ENCODE results near the gene BRD2.

The BRD2 gene

GRCh38 chr6:33017694-33018353 lies 49.4 kb downstream of the BRD2 start:
- Histone ChIP-seq H3K27ac (replicated peaks; ENCODE audit: low read length) (no peak overlapping the region), H3K4me1 (ENCODE audit: control insufficient read depth in 2 of 2, insufficient read depth in 1 of 2, low read depth in 1 of 2, low read length in 2 of 2) (no peaks in the 10 kb centered on the region), H3K9me3 (replicated peaks in 1 of 2; ENCODE audit: control insufficient read depth in 2 of 2, insufficient read depth in 1 of 2, low read depth in 1 of 2, low read length in 2 of 2) (no peaks in the 10 kb centered on the region), H3K4me2 (ENCODE audit: insufficient read depth, low read length, poor library complexity, severe bottlenecking) (no peak overlapping the region), H4K8ac (ENCODE audit: low read depth, low read length) (no peak overlapping the region), H3K14ac (ENCODE audit: low read length) (no peak overlapping the region), H3K27me3 (ENCODE audit: control insufficient read depth in 3 of 3, insufficient read depth in 3 of 3, low read depth in 1 of 3, low read length in 3 of 3) (peaks cover 0 to 67% (median 0%) of the 10 kb centered on the region in 3 experiments), H2BK120ac (ENCODE audit: low read depth, low read length) (no peak overlapping the region), H3K18ac (ENCODE audit: low read length) (no peak overlapping the region), H2AK5ac (ENCODE audit: low read depth, low read length) (no peak overlapping the region), H3K4ac (ENCODE audit: low read length) (no peak overlapping the region), H3K4me3 (ENCODE audit: low read length in 2 of 2) (no peak overlapping the region), H3K9ac (ENCODE audit: low read depth, low read length, poor library complexity) (no peak overlapping the region), H2BK12ac (ENCODE audit: low read length) (no peak overlapping the region), H2AFZ (ENCODE audit: low read length) (no peak overlapping the region), H2BK15ac (ENCODE audit: low read length) (no peak overlapping the region), H4K91ac (ENCODE audit: low read depth, low read length, poor library complexity) (no peak overlapping the region), H2BK5ac (ENCODE audit: low read length) (no peak overlapping the region), H3K79me1 (ENCODE audit: low read depth, low read length) (no peaks in the 10 kb centered on the region), H3K23ac (ENCODE audit: low read depth, low read length, poor library complexity) (no peak overlapping the region), H3K36me3 (replicated peaks in 1 of 2; ENCODE audit: control insufficient read depth in 2 of 2, insufficient read depth in 2 of 2, low read length in 2 of 2) (no peaks in the 10 kb centered on the region)
- DNase-seq (ENCODE audit: low spot score), result no peak
- no CpG with 5 or more reads among the region's 3 CpGs for WGBS, 2 donors (ENCODE audit: extremely low coverage in 2 of 2, insufficient read length in 2 of 2, insufficient replicate concordance in 1 of 2)

GRCh38 chr6:33018418-33018817 lies 50.0 kb downstream of the BRD2 start:
- no peak overlapping the region for H3K18ac ChIP-seq (ENCODE audit: low read length)
- no peak overlapping the region for H3K23ac ChIP-seq (ENCODE audit: low read depth, low read length, poor library complexity)
- H2BK12ac ChIP-seq (ENCODE audit: low read length), result no peak overlapping the region
- no peak overlapping the region for H2AK5ac ChIP-seq (ENCODE audit: low read depth, low read length)
- H4K8ac ChIP-seq (ENCODE audit: low read depth, low read length), result no peak overlapping the region
- H3K4ac ChIP-seq (ENCODE audit: low read length), result no peak overlapping the region
- H3K36me3 ChIP-seq (replicated peaks in 1 of 2; ENCODE audit: control insufficient read depth in 2 of 2, insufficient read depth in 2 of 2, low read length in 2 of 2), result no peaks in the 10 kb centered on the region
- DNase-seq (ENCODE audit: low spot score), result no peak
- no peak overlapping the region for H3K27ac ChIP-seq (replicated peaks; ENCODE audit: low read length)
- H3K4me1 ChIP-seq (ENCODE audit: control insufficient read depth in 2 of 2, insufficient read depth in 1 of 2, low read depth in 1 of 2, low read length in 2 of 2), result no peaks in the 10 kb centered on the region
- H2BK5ac ChIP-seq (ENCODE audit: low read length), result no peak overlapping the region
- H2BK15ac ChIP-seq (ENCODE audit: low read length), result no peak overlapping the region
- H3K4me3 ChIP-seq (ENCODE audit: low read length in 2 of 2), result no peak overlapping the region
- H3K4me2 ChIP-seq (ENCODE audit: insufficient read depth, low read length, poor library complexity, severe bottlenecking), result no peak overlapping the region
- no peaks in the 10 kb centered on the region for H3K79me1 ChIP-seq (ENCODE audit: low read depth, low read length)
- no peak overlapping the region for H2BK120ac ChIP-seq (ENCODE audit: low read depth, low read length)
- no peak overlapping the region for H3K14ac ChIP-seq (ENCODE audit: low read length)
- no peak overlapping the region for H3K9ac ChIP-seq (ENCODE audit: low read depth, low read length, poor library complexity)
- no peak overlapping the region for H4K91ac ChIP-seq (ENCODE audit: low read depth, low read length, poor library complexity)
- peaks cover 0 to 65% (median 0%) of the 10 kb centered on the region in 3 experiments for H3K27me3 ChIP-seq (ENCODE audit: control insufficient read depth in 3 of 3, insufficient read depth in 3 of 3, low read depth in 1 of 3, low read length in 3 of 3)
- no peaks in the 10 kb centered on the region for H3K9me3 ChIP-seq (replicated peaks in 1 of 2; ENCODE audit: control insufficient read depth in 2 of 2, insufficient read depth in 1 of 2, low read depth in 1 of 2, low read length in 2 of 2)
- no peak overlapping the region for H2AFZ ChIP-seq (ENCODE audit: low read length)

- Histone ChIP-seq H4K91ac (ENCODE audit: low read depth, low read length, poor library complexity) (no peak overlapping the region), H3K18ac (ENCODE audit: low read length) (no peak overlapping the region), H2BK12ac (ENCODE audit: low read length) (no peak overlapping the region), H3K9me3 (replicated peaks in 1 of 2; ENCODE audit: control insufficient read depth in 2 of 2, insufficient read depth in 1 of 2, low read depth in 1 of 2, low read length in 2 of 2) (no peaks in the 10 kb centered on the region), H3K36me3 (replicated peaks in 1 of 2; ENCODE audit: control insufficient read depth in 2 of 2, insufficient read depth in 2 of 2, low read length in 2 of 2) (no peaks in the 10 kb centered on the region), H2BK5ac (ENCODE audit: low read length) (no peak overlapping the region), H4K8ac (ENCODE audit: low read depth, low read length) (no peak overlapping the region), H3K4me1 (ENCODE audit: control insufficient read depth in 2 of 2, insufficient read depth in 1 of 2, low read depth in 1 of 2, low read length in 2 of 2) (no peaks in the 10 kb centered on the region), H3K14ac (ENCODE audit: low read length) (no peak overlapping the region), H3K4ac (ENCODE audit: low read length) (no peak overlapping the region), H3K27ac (replicated peaks; ENCODE audit: low read length) (no peak overlapping the region), H3K79me1 (ENCODE audit: low read depth, low read length) (no peaks in the 10 kb centered on the region), H3K9ac (ENCODE audit: low read depth, low read length, poor library complexity) (no peak overlapping the region), H3K4me2 (ENCODE audit: insufficient read depth, low read length, poor library complexity, severe bottlenecking) (no peak overlapping the region), H3K4me3 (ENCODE audit: low read length in 2 of 2) (no peak overlapping the region), H3K23ac (ENCODE audit: low read depth, low read length, poor library complexity) (no peak overlapping the region), H2AFZ (ENCODE audit: low read length) (no peak overlapping the region), H2BK15ac (ENCODE audit: low read length) (no peak overlapping the region), H3K27me3 (ENCODE audit: control insufficient read depth in 3 of 3, insufficient read depth in 3 of 3, low read depth in 1 of 3, low read length in 3 of 3) (peaks cover 0 to 61% (median 0%) of the 10 kb centered on the region in 3 experiments), H2BK120ac (ENCODE audit: low read depth, low read length) (no peak overlapping the region), H2AK5ac (ENCODE audit: low read depth, low read length) (no peak overlapping the region)
- WGBS, 2 donors (ENCODE audit: extremely low coverage in 2 of 2, insufficient read length in 2 of 2, insufficient replicate concordance in 1 of 2), result no CpG with 5 or more reads among the region's 6 CpGs
- DNase-seq (ENCODE audit: low spot score), result no peak
Measured at GRCh38 chr6:33018904-33019303, 50.5 kb downstream of the BRD2 start.

GRCh38 chr6:33019372-33019771 lies 51.0 kb downstream of the BRD2 start:
- Histone ChIP-seq H2AK5ac (ENCODE audit: low read depth, low read length) (no peak overlapping the region), H3K4me2 (ENCODE audit: insufficient read depth, low read length, poor library complexity, severe bottlenecking) (no peak overlapping the region), H3K14ac (ENCODE audit: low read length) (no peak overlapping the region), H3K79me1 (ENCODE audit: low read depth, low read length) (no peaks in the 10 kb centered on the region), H2AFZ (ENCODE audit: low read length) (no peak overlapping the region), H3K4me3 (ENCODE audit: low read length in 2 of 2) (no peak overlapping the region), H4K91ac (ENCODE audit: low read depth, low read length, poor library complexity) (no peak overlapping the region), H3K23ac (ENCODE audit: low read depth, low read length, poor library complexity) (no peak overlapping the region), H3K4me1 (ENCODE audit: control insufficient read depth in 2 of 2, insufficient read depth in 1 of 2, low read depth in 1 of 2, low read length in 2 of 2) (no peaks in the 10 kb centered on the region), H3K27me3 (ENCODE audit: control insufficient read depth in 3 of 3, insufficient read depth in 3 of 3, low read depth in 1 of 3, low read length in 3 of 3) (peaks cover 0 to 57% (median 0%) of the 10 kb centered on the region in 3 experiments), H3K27ac (replicated peaks; ENCODE audit: low read length) (no peak overlapping the region), H3K9ac (ENCODE audit: low read depth, low read length, poor library complexity) (no peak overlapping the region), H3K36me3 (replicated peaks in 1 of 2; ENCODE audit: control insufficient read depth in 2 of 2, insufficient read depth in 2 of 2, low read length in 2 of 2) (no peaks in the 10 kb centered on the region), H2BK120ac (ENCODE audit: low read depth, low read length) (no peak overlapping the region), H2BK15ac (ENCODE audit: low read length) (no peak overlapping the region), H3K18ac (ENCODE audit: low read length) (no peak overlapping the region), H2BK12ac (ENCODE audit: low read length) (no peak overlapping the region), H3K4ac (ENCODE audit: low read length) (no peak overlapping the region), H3K9me3 (replicated peaks in 1 of 2; ENCODE audit: control insufficient read depth in 2 of 2, insufficient read depth in 1 of 2, low read depth in 1 of 2, low read length in 2 of 2) (no peaks in the 10 kb centered on the region), H4K8ac (ENCODE audit: low read depth, low read length) (no peak overlapping the region), H2BK5ac (ENCODE audit: low read length) (no peak overlapping the region)
- DNase-seq (ENCODE audit: low spot score), result no peak

Data from neuronal stem cell (in vitro differentiated cells).